Activated CD8-positive, alpha-beta memory T cell treated with anti-CD3 and anti-CD28 coated beads for 36 hours (primary cell): ENCODE data around the gene ITGB3. TPM values are rescaled to one million over a fixed set of nuclear protein-coding genes. Genes with fewer than 3 reads are reported as not detected.
"Not testable (repeated sequence)": the region's sequence is repeated elsewhere in the genome, so short reads cannot be mapped to it uniquely, and the experiment has no call there.

Experiments used
- CTCF ChIA-PET: fragments of 350-600 bp; sonication (Branson Sonifier 250); formaldehyde crosslinking; loops from one replicate; lab custom pipeline; 2021; ENCODE audit warnings: antibody characterized with exemption; lab: Charles Lee
- POLR2A ChIA-PET: fragments of 350-600 bp; sonication (Branson Sonifier 250); formaldehyde crosslinking; loops from one replicate; lab custom pipeline; 2021; ENCODE audit warnings: antibody characterized with exemption; lab: Charles Lee
- total RNA-seq, 2 experiments: library from RNA; stranded (reverse); gene quantifications; one replicate each; pipeline ENCODE4 v1.2.3, GENCODE V29; 2021

ITGB3 gene
- total RNA-seq, 2 experiments from 2014 or later, result 0.04 TPM; not detected in 1

DNA sequence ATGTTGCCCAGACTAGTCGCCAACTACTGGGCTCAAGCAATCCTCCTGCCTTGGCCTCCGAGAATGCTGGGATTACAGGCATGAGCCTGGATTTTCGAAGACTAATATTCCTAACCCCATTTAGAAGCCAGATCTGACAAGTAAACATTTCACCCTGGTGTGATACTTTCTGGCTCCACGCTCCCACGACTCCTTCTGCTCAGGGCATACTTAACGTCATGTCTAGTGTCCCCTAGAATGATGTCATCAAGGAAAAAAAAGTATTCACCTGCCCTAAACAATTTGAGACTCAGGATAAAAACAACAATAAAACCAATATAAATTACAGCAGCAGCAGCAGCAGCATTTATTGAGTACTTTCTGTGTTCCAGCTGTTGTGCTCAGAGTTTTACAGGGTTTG lies 13.2 kb downstream of the ITGB3 start:
- ChIA-PET CTCF (no interaction called here), POLR2A (no interaction called here)

- POLR2A ChIA-PET, result no interaction called here
Measured at GRCh38 chr17:47267354-47267828, 13.8 kb downstream of the ITGB3 start.

GRCh38 chr17:47268964-47269363 lies 15.3 kb downstream of the ITGB3 start:
- CTCF ChIA-PET, result not testable (repeated sequence)

More at GRCh38 chr17:47267354-47267828, 13.8 kb downstream of the ITGB3 start:
- CTCF ChIA-PET, result no interaction called here

GRCh38 chr17:47269561-47270280 lies 16.1 kb downstream of the ITGB3 start:
- POLR2A ChIA-PET, CTCF ChIA-PET: not testable (repeated sequence)

More at GRCh38 chr17:47268964-47269363, 15.3 kb downstream of the ITGB3 start:
- POLR2A ChIA-PET, result not testable (repeated sequence)

- POLR2A ChIA-PET, result no interaction called here
- CTCF ChIA-PET, result no interaction called here
Measured at GRCh38 chr17:47270946-47271705, 17.5 kb downstream of the ITGB3 start.

DNA sequence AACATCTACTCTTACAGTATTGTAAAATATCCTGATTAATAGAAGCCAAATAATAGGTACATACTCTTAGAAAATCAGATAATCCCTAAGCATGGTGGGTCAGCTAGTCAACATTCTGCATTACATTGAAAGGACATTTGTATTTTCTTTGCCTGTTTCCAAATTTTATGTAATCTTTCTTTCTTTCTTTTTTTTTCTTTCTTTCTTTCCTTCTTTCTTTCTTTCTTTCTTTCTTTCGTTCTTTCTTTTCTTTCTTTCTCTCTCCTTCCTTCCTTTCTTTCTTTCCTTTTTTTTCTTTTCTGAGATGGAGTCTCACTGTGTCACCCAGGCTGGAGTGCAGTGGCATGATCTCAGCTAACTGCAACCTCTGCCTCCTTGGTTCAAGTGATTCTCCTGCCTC lies 18.9 kb downstream of the ITGB3 start:
- CTCF ChIA-PET, result no interaction called here
- POLR2A ChIA-PET, result no interaction called here

- ChIA-PET POLR2A (no interaction called here), CTCF (no interaction called here)
Measured at GRCh38 chr17:47273245-47273644, 19.6 kb downstream of the ITGB3 start.

GRCh38 chr17:47274319-47275069 lies 20.9 kb downstream of the ITGB3 start:
- CTCF ChIA-PET, result no interaction called here
- POLR2A ChIA-PET, result no interaction called here

DNA sequence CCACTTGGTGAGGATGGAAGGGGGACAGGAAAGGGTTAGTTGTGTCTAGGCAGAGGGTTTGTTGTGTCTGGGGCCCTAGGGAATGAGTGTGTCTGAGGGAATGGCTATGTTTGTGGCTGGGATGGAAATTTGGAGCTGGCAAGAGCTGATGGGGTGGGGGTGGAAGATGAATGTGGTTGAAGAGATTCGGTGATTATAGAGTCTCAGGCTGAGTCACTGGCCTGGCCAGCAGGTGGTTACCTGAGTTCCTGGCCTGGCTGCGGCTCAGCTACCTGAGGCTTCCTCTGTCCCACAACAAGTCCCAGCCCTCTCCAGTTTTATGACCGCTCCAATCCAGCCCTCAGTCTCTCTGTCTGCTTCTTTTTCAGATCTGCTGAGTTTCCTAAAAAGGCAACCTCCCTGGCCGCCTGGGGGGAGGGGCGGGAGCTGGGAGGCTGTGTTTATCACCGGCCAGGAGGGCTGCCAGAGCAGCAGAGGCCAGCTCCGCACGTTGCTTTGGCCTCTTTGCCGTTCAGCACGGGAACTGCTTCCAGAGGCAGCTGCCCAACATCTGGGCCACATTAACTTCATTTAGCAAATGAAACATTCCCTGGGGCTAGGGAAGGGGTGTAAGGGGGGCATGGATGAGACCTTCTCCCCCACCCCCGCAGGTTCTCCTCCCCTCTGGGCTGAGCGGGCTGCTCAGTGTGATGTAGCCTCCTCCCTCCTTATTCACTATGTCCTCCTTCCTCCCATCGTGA lies 21.8 kb downstream of the ITGB3 start:
- ChIA-PET CTCF (no interaction called here), POLR2A (no interaction called here)

GRCh38 chr17:47276444-47276843 lies 22.8 kb downstream of the ITGB3 start:
- POLR2A ChIA-PET, result no interaction called here
- CTCF ChIA-PET, result no interaction called here

DNA sequence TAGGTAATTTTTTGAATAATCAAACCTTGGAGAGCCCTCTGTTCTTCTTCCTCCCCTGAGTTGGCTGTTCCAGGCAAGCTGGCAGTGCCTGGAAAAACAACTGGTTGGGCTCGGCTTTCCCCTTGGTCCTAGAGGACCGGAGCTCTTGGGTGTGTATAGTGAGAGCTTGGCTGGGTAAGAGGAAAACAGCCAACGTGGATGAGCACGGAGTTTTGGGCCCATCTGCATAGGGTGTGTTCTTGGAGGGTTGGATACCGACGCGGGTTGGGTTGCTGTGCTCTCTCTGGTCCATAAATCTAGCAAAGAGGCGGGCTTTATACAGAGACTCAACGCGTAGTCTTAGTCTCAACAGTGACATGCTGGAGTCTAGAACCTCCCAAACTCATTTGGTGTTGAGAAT lies 23.2 kb downstream of the ITGB3 start:
- POLR2A ChIA-PET, result no interaction called here

GRCh38 chr17:47277921-47278320 lies 24.3 kb downstream of the ITGB3 start:
- POLR2A ChIA-PET, result no interaction called here
- CTCF ChIA-PET, result no interaction called here

More for the DNA sequence above, 23.2 kb downstream of the ITGB3 start:
- CTCF ChIA-PET, result no interaction called here

DNA sequence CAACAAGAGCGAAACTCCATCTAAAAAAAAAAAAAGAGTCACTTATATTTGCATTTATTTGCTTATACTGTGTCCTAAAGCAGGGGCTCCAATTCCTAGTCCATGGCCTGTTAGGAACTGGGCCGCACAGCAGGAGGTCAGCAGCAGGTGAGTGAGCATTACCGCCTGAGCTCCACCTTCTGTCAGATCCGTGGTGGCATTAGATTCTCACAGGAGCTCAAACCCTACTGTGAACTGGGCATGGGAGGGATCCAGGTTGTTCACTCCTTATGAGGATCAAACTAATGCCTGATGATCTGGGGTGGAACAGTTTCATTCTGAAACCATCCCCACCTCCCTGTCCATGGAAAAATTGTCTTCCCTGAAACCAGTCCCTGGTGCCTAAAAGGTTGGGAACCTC lies 24.9 kb downstream of the ITGB3 start:
- POLR2A ChIA-PET, result no interaction called here
- CTCF ChIA-PET, result no interaction called here

- CTCF ChIA-PET, result no interaction called here
- POLR2A ChIA-PET, result no interaction called here
Measured at GRCh38 chr17:47279062-47279801, 25.6 kb downstream of the ITGB3 start.

GRCh38 chr17:47280072-47280811 lies 26.6 kb downstream of the ITGB3 start:
- ChIA-PET POLR2A (no interaction called here), CTCF (no interaction called here)

DNA sequence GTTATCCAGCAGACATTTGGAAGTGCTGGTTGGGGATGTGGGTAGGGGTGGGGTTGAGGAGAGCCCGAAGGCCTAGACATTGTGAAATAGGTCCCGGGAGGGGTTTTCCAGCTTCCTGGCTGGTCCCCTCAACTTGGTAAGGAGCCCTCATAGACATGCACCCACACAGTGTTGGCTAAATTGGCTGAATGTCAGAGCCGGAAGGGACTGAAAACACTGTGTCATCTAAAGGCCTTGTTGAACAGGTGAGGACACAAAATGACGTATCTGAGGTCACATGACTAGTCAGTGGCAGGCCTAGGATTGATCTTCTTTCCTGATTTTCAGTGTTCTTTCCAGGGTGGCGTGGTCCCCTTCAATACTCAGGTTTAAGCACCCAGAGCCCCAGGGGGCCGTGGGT lies 27.6 kb downstream of the ITGB3 start:
- POLR2A ChIA-PET, result no interaction called here
- CTCF ChIA-PET, result no interaction called here

GRCh38 chr17:47285003-47285402 lies 31.4 kb downstream of the ITGB3 start:
- CTCF ChIA-PET, result no interaction called here
- POLR2A ChIA-PET, result no interaction called here
